HUES64 (cell line): ENCODE measurements around the gene UNC5C.

Experiments
- H3K27ac ChIP-seq: 2 replicates; pipeline ENCODE4 v1.7.0; 2013; ENCODE audit warnings: low read depth, low read length, inconsistent platforms
- H3K27me3 ChIP-seq: 2 replicates; pipeline ENCODE4 v1.6.1; 2013; ENCODE audit warnings: mild to moderate bottlenecking, low read length; ENCODE audit not compliant: insufficient read depth
- H3K36me3 ChIP-seq: 2 replicates; pipeline ENCODE4 v1.6.1; 2013; ENCODE audit warnings: mild to moderate bottlenecking, low read length; ENCODE audit not compliant: insufficient read depth
- H3K4me1 ChIP-seq: 2 replicates; pipeline ENCODE4 v1.6.1; 2013; ENCODE audit warnings: mild to moderate bottlenecking, low read length, moderate library complexity; ENCODE audit not compliant: insufficient read depth
- H3K4me3 ChIP-seq: 2 replicates; pipeline ENCODE4 v1.5.1; 2013; ENCODE audit warnings: mild to moderate bottlenecking, low read length, moderate library complexity
- H3K9ac ChIP-seq: 2 replicates; pipeline ENCODE4 v1.6.1; 2013; ENCODE audit warnings: mild to moderate bottlenecking, low read depth, low read length
- H3K9me3 ChIP-seq: 2 replicates; pipeline ENCODE4 v1.6.1; 2013; ENCODE audit warnings: low read depth, low read length; ENCODE audit not compliant: insufficient read depth
- WGBS: fragments of 150-250, 120-280 bp; methylation state at CpG from one replicate; pipeline ENCODE4 v1.1.7; 2013; ENCODE audit warnings: missing lambda C conversion rate; 5-methylcytosine and 5-hydroxymethylcytosine counted together

UNC5C gene

GRCh38 chr4:95232358-95233156, 316.2 kb downstream of the UNC5C start:
- Histone ChIP-seq H3K27me3 (no peaks in the 10 kb centered on the region), H3K9me3 (no peaks in the 10 kb centered on the region), H3K27ac (no peak overlapping the region), H3K36me3 (no peaks in the 10 kb centered on the region), H3K4me3 (no peak overlapping the region), H3K4me1 (no peaks in the 10 kb centered on the region), H3K9ac (no peak overlapping the region)
- 94% methylated on average over 5 of the region's 7 CpGs for WGBS

- Histone ChIP-seq H3K27me3 (no peaks in the 10 kb centered on the region), H3K4me3 (no peak overlapping the region), H3K9me3 (no peaks in the 10 kb centered on the region), H3K9ac (no peak overlapping the region), H3K36me3 (no peaks in the 10 kb centered on the region), H3K4me1 (no peaks in the 10 kb centered on the region), H3K27ac (no peak overlapping the region)
Measured at GRCh38 chr4:95231681-95232080, 317.1 kb downstream of the UNC5C start.

- H3K9ac ChIP-seq: no peak overlapping the region
- no peaks in the 10 kb centered on the region for H3K36me3 ChIP-seq
- H3K4me3 ChIP-seq: no peak overlapping the region
- WGBS: 94% methylated on average over 6 of the region's 6 CpGs
- no peaks in the 10 kb centered on the region for H3K27me3 ChIP-seq
- H3K27ac ChIP-seq: no peak overlapping the region
- H3K9me3 ChIP-seq: no peaks in the 10 kb centered on the region
- no peaks in the 10 kb centered on the region for H3K4me1 ChIP-seq
Measured at GRCh38 chr4:95225849-95226248, 322.9 kb downstream of the UNC5C start.

- no peak overlapping the region for H3K4me3 ChIP-seq
- no peak overlapping the region for H3K27ac ChIP-seq
- WGBS: no CpG with 5 or more reads among the region's 3 CpGs
Measured at GRCh38 chr4:95224402-95224801, 324.4 kb downstream of the UNC5C start.

GRCh38 chr4:95220205-95221175, 328.3 kb downstream of the UNC5C start:
- Histone ChIP-seq H3K9me3 (no peaks in the 10 kb centered on the region), H3K4me3 (no peak overlapping the region), H3K4me1 (no peaks in the 10 kb centered on the region; the same call in 1 of the 2 replicates), H3K27ac (no peak overlapping the region), H3K9ac (no peak overlapping the region), H3K36me3 (no peaks in the 10 kb centered on the region), H3K27me3 (no peaks in the 10 kb centered on the region)
- WGBS: 100% methylated on average over 1 of the region's 1 CpG

More at GRCh38 chr4:95224402-95224801, 324.4 kb downstream of the UNC5C start:
- Histone ChIP-seq H3K4me1 (no peaks in the 10 kb centered on the region), H3K9ac (no peak overlapping the region), H3K9me3 (no peaks in the 10 kb centered on the region), H3K36me3 (no peaks in the 10 kb centered on the region), H3K27me3 (no peaks in the 10 kb centered on the region)

- Histone ChIP-seq H3K36me3 (no peaks in the 10 kb centered on the region), H3K9ac (no peak overlapping the region), H3K4me3 (no peak overlapping the region), H3K27me3 (no peaks in the 10 kb centered on the region), H3K27ac (no peak overlapping the region), H3K9me3 (no peaks in the 10 kb centered on the region), H3K4me1 (no peaks in the 10 kb centered on the region; the same call in 1 of the 2 replicates)
- WGBS: 97% methylated on average over 5 of the region's 5 CpGs
Measured at GRCh38 chr4:95219109-95219508, 329.7 kb downstream of the UNC5C start.

GRCh38 chr4:95217197-95217596, 331.6 kb downstream of the UNC5C start:
- H3K9ac ChIP-seq: no peak overlapping the region
- no peaks in the 10 kb centered on the region for H3K36me3 ChIP-seq
- WGBS: 95% methylated on average over 2 of the region's 2 CpGs
- H3K27me3 ChIP-seq: no peaks in the 10 kb centered on the region
- no peaks in the 10 kb centered on the region for H3K9me3 ChIP-seq
- H3K27ac ChIP-seq: no peak overlapping the region
- H3K4me1 ChIP-seq: no peaks in the 10 kb centered on the region; the same call in 1 of the 2 replicates
- H3K4me3 ChIP-seq: no peak overlapping the region

- WGBS: 96% methylated on average over 3 of the region's 3 CpGs
- Histone ChIP-seq H3K27me3 (no peaks in the 10 kb centered on the region), H3K9ac (no peak overlapping the region), H3K36me3 (no peaks in the 10 kb centered on the region), H3K27ac (no peak overlapping the region), H3K9me3 (no peaks in the 10 kb centered on the region), H3K4me1 (no peaks in the 10 kb centered on the region; the same call in 1 of the 2 replicates), H3K4me3 (no peak overlapping the region)
Measured at GRCh38 chr4:95216636-95217035, 332.1 kb downstream of the UNC5C start.

- no peak overlapping the region for H3K27ac ChIP-seq
- no peak overlapping the region for H3K9ac ChIP-seq
Measured at GRCh38 chr4:95215991-95216605, 332.7 kb downstream of the UNC5C start.

GRCh38 chr4:95215043-95215442, 333.7 kb downstream of the UNC5C start:
- Histone ChIP-seq H3K4me1 (no peaks in the 10 kb centered on the region; the same call in 1 of the 2 replicates), H3K27me3 (no peaks in the 10 kb centered on the region), H3K4me3 (no peak overlapping the region), H3K9ac (no peak overlapping the region), H3K36me3 (no peaks in the 10 kb centered on the region), H3K27ac (no peak overlapping the region), H3K9me3 (no peaks in the 10 kb centered on the region)
- WGBS: 97% methylated on average over 5 of the region's 5 CpGs

More at GRCh38 chr4:95215991-95216605, 332.7 kb downstream of the UNC5C start:
- H3K4me1 ChIP-seq: no peaks in the 10 kb centered on the region; the same call in 1 of the 2 replicates
- no peaks in the 10 kb centered on the region for H3K9me3 ChIP-seq
- no peak overlapping the region for H3K4me3 ChIP-seq
- H3K27me3 ChIP-seq: no peaks in the 10 kb centered on the region
- H3K36me3 ChIP-seq: no peaks in the 10 kb centered on the region
- WGBS: 92% methylated on average over 6 of the region's 7 CpGs

GRCh38 chr4:95214408-95214807, 334.4 kb downstream of the UNC5C start:
- H3K27me3 ChIP-seq: no peaks in the 10 kb centered on the region
- no peaks in the 10 kb centered on the region for H3K9me3 ChIP-seq
- no peaks in the 10 kb centered on the region for H3K36me3 ChIP-seq
- 92% methylated on average over 4 of the region's 5 CpGs for WGBS
- H3K27ac ChIP-seq: no peak overlapping the region
- H3K9ac ChIP-seq: no peak overlapping the region
- no peak overlapping the region for H3K4me3 ChIP-seq
- no peaks in the 10 kb centered on the region; the same call in 1 of the 2 replicates for H3K4me1 ChIP-seq
